Activated T-cell treated with anti-CD3 and anti-CD28 coated beads, Interleukin-2, amount 50 U/mL, for 1 hour (primary cell): ENCODE data around the gene MND1.
"Not testable (repeated sequence)": the region's sequence is repeated elsewhere in the genome, so short reads cannot be mapped to it uniquely, and the experiment has no call there.

ENCODE experiments used
- DNase-seq: peaks from one replicate; pipeline ENCODE4 v3.0.0-alpha.2; 2020

MND1 gene

GRCh38 chr4:153408932-153409331, 64.4 kb downstream of the MND1 start:
- DNase-seq = no peak

- DNase-seq = no peak
These were observed 64.9 kb downstream of the MND1 start for GRCh38 chr4:153409412-153409811.

GRCh38 chr4:153409924-153410501, 65.5 kb downstream of the MND1 start:
- DNase-seq = no peak

- DNase-seq = no peak
These were observed 69.4 kb downstream of the MND1 start for GRCh38 chr4:153413842-153414241.

- not testable (repeated sequence) for DNase-seq
These were observed 72.0 kb downstream of the MND1 start for GRCh38 chr4:153416456-153416855.

GRCh38 chr4:153418121-153418520, 73.6 kb downstream of the MND1 start:
- no peak for DNase-seq

GRCh38 chr4:153418558-153418957, 74.1 kb downstream of the MND1 start:
- no peak for DNase-seq

- DNase-seq = no peak
These were observed 74.5 kb downstream of the MND1 start for GRCh38 chr4:153419029-153419428.

- no peak for DNase-seq
These were observed 75.3 kb downstream of the MND1 start for GRCh38 chr4:153419673-153420278.

GRCh38 chr4:153420361-153420760, 75.9 kb downstream of the MND1 start:
- no peak for DNase-seq

GRCh38 chr4:153421941-153422340, 77.5 kb downstream of the MND1 start:
- DNase-seq = no peak

GRCh38 chr4:153426207-153426885, 81.9 kb downstream of the MND1 start:
- no peak for DNase-seq

GRCh38 chr4:153427363-153428071, 83.0 kb downstream of the MND1 start:
- no peak for DNase-seq

GRCh38 chr4:153428941-153429475, 84.5 kb downstream of the MND1 start:
- DNase-seq = no peak

GRCh38 chr4:153432965-153433753, 88.7 kb downstream of the MND1 start:
- peak; percentile 48 for DNase-seq

GRCh38 chr4:153433754-153434105, 89.2 kb downstream of the MND1 start:
- no peak for DNase-seq

GRCh38 chr4:153434190-153434589, 89.7 kb downstream of the MND1 start:
- DNase-seq = no peak

- peak; percentile 37 for DNase-seq
These were observed 94.6 kb downstream of the MND1 start for GRCh38 chr4:153438916-153439756.

- no peak for DNase-seq
These were observed 95.3 kb downstream of the MND1 start for GRCh38 chr4:153439831-153440230.

GRCh38 chr4:153440475-153440874, 96.0 kb downstream of the MND1 start:
- no peak for DNase-seq

GRCh38 chr4:153447175-153447905, 102.9 kb downstream of the MND1 start:
- no peak for DNase-seq
